GM19463 (cell line): ENCODE data around the gene NUB1.
A peak's percentile ranks its signal among the peaks of the same experiment; 100 is the strongest.
"Not testable (repeated sequence)": the region's sequence is repeated elsewhere in the genome, so short reads cannot be mapped to it uniquely, and the experiment has no call there.

Source experiments
- ATAC-seq: cut with Tn5 transposase; IDR thresholded peaks from one replicate; pipeline ENCODE4 v1.9.1; 2021; ENCODE audit warnings: mild to moderate bottlenecking, moderate library complexity; ENCODE audit not compliant: unreplicated experiment

NUB1 gene, protein sequence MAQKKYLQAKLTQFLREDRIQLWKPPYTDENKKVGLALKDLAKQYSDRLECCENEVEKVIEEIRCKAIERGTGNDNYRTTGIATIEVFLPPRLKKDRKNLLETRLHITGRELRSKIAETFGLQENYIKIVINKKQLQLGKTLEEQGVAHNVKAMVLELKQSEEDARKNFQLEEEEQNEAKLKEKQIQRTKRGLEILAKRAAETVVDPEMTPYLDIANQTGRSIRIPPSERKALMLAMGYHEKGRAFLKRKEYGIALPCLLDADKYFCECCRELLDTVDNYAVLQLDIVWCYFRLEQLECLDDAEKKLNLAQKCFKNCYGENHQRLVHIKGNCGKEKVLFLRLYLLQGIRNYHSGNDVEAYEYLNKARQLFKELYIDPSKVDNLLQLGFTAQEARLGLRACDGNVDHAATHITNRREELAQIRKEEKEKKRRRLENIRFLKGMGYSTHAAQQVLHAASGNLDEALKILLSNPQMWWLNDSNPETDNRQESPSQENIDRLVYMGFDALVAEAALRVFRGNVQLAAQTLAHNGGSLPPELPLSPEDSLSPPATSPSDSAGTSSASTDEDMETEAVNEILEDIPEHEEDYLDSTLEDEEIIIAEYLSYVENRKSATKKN

DNA sequence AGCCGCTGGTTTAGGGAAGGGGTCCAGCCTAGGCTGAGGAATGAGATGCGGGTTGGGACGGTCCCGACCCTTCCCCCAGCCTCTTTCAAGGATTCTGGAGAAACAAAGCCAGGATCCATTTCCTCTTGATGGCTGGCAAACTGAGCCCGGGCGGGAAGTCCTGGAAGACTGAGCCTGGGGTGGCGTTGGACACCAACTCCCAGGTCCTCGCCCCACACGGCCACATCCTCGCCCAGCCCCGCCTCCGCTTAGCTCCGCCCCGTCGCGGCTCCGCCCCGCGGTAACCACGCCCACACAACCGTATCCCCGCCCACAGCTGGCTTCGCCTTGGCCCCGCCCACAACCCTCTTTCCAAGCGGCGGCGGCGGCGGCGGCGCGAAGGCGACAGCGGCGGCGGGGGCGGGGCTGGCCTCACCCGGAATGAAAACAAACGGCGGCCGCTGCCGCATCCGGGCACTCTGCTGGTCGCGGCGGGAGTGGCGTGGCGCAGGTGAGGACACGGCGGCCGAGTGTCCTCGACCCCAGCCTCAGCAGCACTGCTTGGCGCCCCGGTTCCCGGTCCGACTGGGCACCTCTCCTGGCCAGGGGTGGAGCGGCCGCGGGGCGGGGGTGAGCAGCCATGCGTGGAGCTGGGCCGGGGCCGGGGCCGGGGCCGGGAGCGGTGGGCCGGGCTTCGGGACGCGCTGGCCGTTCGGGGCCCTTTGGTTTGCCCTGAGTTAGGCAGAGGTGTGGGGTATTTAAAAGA lies at the start of gene NUB1:
TSS of gene NUB1 (plus strand) at position 456 of the 745 bp plus-strand sequence. CDS start 3,538 bp downstream, outside the sequence.
- ATAC-seq, result peak; percentile 39

DNA sequence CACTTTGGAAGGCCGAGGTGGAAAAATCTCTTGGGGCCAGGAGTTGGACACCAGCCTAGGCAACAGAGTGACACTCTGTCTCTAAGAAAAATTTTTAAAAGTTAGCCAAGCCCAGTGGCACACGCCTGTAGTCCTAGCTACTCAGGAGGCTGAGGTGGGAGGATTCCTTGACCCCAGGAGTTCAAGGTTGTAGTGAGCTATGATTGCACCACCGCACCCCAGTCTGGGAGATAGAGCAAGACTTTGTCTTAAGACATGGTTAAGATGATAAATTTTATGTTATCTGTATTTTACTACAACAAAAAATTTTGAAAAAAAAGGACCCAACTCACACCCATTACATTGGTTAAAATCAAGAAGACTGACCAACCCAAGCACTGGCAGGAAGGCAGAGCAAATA lies 48.8 kb upstream of the NUB1 start:
- no peak for ATAC-seq

DNA sequence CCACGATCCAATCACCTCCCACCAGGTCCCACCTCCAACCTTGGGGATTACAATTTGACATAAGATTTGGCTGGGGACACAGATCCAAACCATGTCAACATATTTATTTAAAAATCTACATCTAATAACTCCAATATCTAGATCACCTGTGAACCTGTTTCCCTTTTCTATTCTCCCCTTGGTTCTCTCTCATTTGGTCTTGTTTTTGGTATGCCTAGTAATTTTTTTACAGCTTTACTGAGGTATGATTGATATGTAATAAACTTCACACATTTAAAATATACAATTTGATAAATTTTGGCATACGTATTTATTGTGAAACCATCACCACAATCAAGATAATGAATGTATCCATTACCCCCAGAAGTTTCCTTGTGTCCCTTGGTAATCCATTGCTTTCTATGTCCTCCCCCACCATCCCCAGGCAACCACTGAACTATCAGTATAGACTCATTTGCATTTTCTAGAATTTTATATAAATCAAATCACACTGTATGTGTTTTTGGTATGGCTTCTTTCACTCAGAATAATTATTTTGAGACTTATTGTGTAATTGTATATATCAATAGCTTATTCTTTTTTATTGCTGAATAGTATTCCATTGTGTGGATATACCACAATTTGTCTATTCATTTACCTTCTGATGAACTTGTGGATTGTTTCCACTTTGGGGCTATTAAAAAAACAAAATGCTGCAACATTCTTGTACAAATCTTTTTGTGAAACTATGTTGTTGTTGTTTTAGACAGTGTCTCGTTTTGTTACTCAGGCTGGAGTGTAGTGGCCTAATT lies 45.2 kb upstream of the NUB1 start:
- no peak for ATAC-seq

DNA sequence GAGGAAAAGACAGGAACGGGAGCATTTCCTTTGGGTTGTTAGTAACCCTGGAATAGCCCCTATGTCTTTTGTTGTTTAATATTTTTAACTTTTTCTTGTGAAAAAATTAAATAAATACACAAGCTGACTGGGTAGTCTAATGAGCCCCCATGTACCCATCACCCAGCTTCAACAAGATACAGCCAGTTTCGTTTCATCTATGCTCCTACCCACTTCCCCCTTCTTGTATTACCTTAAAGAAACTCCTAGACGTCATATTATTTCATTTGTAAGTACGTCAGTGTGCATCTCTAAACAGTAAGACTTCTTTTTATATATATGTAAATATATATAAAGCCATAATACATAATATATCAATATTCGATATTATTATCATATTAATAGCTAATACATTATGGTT lies 42.8 kb upstream of the NUB1 start:
- ATAC-seq, result no peak

DNA sequence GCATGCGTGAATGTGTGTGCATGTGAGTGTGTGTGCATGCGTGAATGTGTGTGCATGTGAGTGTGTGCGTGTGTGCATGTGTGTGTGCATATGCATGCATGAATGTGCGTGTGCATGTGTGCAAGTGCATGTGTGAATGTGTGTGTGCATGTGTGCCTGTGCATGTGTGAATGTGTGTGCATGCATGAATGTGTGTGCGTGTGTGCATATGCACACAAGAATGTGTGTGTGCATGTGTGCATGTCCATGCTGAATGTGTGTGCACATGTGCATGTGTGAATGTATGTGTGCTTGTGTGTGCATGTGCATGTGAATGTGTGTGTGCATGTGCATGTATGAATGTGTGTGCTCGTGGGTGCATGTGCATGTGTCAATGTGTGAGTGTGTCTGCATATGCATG lies 42.1 kb upstream of the NUB1 start:
- ATAC-seq, result no peak

DNA sequence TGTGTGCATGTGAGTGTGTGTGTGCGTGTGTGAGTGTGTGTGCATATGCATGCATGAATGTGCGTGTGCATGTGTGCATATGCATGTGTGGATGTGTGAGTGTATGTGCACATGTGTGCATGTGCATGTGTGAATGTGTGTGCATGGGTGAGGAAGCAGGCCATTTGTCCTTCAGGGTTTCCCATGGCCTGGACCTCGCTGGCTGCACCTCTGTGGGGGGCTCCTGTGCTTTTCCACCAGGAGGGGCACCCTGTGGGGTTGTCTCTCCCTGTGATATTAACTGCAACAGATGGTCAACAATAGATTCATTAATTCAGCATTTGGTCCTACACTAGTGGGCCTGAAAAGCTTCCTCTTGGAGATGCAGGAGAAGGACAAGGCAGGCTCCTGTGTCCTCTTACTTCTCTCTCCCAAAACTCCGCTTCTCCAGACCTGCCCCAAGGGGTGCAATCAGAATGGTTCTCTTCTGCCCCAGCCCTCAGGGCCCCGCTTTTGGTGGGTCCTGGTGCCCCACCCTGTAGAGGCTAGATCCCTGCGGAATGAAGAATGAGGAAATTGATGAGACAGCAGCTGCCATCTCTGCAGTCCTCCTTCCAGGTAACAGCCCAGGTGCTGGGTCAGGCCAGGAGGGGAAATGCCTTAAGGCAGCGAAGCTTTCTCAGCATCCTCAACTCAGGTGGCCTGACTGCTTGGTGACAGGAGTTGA lies 41.5 kb upstream of the NUB1 start:
- ATAC-seq, result no peak

DNA sequence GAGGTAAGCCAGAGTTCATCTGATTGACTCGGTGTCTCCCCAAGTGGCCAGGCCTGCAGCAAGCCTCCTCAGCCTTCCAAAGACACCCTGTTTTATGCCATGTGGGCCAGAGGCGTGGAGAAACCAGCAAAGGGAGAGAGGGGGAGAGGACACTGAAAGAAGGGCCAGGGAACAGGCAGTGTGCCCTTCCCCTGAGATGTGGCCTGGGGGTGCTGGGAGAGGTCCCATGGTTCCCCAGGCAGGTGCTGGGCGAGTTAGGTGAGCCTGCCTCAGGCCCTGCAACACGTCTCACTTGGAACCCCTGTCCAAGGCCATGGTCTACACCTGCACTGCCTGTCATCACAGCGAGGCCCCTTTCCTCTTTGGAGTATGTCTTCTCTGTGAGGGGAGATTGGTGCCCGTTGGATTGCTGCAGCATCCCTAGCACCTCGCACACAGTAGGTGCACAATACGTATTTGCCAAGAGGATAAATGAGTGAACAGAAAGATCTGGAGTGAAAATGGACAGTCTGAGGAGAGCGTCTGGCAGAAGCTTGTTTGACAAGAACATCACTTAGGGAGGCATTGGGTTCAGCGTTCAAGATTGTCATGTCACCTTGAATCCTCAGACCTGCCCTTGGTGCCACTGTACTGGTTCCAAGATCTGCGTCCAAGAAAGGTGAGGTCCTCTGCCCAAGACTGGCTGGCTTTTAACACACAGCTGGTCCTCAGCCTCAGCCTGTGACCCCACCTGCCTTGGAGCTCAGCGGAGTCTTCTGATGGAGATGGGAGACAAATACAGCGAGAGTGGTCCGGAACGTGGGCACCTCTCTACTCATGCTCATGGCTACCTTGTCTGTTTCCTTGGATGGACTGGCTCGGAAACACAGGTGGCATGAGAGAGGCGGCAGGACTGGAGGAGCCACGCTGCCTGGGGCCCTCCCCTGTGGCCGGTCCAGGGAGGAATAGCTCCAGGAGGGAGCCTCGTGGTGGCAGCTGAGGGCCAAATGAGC lies 39.8 kb upstream of the NUB1 start:
- ATAC-seq, result no peak

DNA sequence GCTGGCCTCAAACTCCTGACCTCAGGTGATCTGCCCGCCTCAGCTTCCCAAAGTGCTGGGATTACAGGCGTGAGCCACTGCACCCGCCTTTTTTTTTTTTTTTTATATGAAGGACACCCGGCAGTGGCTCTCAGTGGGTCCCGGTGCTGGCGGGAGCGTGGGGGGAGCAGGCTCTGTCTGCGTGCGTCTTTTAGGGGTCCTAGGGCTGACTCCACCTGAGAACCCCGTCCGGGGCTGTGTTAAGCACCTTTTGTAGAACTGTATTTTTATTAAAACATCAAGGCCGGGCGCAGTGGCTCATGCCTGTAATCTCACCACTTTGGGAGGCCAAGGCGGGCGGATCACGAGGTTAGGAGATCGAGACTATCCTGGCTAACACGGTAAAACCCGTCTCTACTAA lies 37.4 kb upstream of the NUB1 start:
- ATAC-seq, result not testable (repeated sequence)

DNA sequence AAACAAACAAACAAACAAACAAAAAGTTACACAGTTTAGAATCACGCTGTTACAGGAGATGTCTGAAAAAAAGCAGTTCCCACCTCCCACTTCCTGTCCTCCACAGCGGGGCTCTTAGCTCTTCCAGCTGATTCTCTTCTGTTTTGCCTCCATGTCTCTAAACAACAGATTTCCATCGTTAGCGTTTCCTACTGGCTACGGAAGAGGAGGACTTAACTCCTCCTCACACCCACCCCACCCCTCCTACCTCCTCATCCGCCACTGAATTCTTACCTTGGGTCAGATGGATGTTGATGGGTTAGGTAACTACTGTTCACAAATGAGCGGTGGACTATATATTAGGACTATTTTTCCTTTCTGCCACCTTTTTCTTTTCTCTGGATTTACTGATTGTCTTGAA lies 36.8 kb upstream of the NUB1 start:
- ATAC-seq, result no peak

DNA sequence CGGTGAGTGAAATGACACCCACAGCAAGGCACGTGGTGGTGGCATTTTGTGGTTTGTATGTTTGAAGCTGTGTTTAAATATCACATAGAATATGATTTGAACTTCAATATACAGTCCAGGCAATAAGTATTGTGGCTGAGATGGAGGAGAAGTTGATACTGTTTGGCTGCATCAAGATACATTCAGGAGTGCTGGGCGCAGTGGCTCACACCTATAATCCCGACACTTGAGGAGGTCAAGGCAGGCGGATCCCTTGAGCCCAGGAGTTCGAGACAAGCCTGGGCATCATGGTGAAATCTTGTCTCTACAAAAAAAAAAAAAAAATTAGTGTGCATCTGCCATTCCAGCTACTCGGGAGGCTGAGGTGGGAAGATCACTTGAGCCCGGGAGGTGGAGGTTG lies 35.2 kb upstream of the NUB1 start:
- ATAC-seq, result no peak

DNA sequence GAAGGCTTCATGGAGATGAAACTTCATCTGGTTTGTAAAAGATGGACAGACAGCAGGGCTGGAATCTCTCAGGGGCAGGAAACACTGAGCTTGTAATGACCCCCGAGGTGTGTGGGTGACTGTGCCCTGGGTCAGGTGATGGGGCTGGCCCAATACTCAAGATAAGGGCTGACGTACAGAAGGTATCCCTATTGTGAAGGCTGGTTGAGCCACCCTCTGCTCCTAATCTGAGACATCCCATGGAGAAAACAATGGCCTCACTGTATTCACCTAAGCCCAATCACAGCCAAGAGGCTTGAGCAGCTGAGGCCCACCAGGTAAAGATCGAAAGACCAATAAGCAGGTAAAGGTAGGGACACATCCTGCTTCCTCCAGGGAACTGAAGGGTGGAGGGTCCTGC lies 34.8 kb upstream of the NUB1 start:
- no peak for ATAC-seq

DNA sequence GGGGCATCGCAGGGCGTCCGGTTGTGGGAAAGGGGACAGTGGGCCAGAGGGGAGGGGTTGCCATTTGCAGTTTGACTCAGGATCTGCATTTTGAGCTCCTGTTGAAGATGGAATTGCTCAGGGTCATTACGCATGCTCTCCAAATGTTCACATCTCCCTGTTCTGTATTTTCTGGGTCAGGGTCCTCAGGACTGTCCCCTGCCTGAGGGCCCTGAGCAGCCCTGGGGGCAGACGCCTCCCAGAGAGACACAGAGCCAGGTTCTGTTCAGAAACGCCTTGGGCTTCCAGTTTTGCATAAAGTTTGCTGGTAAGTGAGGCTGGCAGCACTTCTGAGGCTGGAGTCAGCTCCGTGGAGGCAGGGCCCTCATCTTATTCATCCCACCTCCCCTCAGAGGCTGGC lies 34.1 kb upstream of the NUB1 start:
- no peak for ATAC-seq

DNA sequence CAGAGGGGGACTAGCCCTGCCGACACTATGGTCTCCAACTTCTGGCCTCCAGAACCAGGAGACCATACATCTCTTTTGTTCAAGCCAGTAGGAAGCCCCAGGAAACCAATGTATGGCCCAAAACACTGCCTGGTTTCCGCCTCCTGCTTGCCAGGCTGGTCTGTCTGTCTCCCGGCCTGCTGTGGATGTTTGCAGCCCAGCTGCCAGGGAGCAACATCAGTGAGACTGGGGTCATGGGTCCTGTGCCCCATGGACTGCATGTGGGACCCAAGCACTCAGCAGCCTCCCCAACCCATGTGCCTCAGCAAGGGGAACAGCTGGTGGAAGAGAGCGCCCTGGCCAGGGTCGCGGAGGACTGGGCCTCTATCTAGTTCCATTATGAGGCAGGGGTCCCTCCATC lies 33.4 kb upstream of the NUB1 start:
- ATAC-seq, result no peak

DNA sequence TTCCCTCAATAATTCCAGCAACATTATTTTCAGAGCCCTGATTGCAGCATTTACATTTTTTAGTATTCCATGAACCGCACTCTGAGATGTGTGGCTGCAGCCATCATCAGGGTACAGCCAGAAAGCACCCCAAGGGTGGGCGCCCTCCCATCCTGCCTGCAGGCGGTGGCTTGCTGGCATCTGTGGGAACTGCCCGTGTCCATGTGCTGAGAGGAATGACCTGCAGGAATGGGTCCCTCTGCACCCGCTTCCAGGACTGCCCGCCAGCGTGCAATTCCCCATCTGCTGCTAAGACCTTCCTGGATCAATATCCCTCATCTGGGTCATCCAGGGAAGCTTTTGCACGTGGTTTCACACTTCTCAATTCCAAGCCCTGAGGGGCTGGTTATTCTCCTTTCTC lies 32.8 kb upstream of the NUB1 start:
- no peak for ATAC-seq

DNA sequence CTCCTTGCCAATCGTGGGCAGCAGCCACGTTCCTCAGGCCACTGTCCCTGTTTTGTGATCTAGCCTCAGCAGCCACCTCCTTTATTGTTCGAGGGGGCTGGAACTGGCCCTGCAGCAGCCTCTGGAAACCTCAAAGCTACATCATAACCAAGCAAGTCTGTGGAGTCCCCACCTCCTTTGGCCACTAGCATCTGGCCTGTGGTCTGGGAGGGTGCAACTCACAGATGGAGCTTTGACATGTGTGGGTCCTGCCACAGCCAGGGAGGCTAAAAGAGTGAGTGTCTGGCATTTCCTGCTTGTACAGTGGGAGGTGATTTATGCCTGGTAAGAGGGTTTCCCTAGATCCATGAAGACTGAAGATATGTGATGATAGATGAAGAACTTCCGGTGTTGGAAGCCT lies 32.3 kb upstream of the NUB1 start:
- ATAC-seq, result no peak

DNA sequence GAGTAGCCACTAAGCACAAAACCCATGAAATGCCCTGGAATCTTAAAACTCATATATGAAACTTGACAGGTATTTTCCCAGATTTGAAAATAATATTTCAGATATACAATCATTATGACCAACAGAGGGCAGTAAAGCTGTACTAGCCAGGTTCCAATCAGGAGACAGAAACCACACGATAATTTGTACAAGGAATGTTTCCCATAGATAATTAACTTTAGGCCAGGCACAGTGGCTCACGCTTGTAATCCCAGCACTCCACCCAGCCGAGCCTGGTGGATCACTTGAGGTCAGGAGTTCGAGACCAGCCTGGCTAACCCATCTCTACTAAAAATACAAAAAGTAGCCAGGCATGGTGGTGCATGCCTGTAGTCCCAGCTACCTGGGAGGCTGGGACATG lies 31.0 kb upstream of the NUB1 start:
- no peak for ATAC-seq

DNA sequence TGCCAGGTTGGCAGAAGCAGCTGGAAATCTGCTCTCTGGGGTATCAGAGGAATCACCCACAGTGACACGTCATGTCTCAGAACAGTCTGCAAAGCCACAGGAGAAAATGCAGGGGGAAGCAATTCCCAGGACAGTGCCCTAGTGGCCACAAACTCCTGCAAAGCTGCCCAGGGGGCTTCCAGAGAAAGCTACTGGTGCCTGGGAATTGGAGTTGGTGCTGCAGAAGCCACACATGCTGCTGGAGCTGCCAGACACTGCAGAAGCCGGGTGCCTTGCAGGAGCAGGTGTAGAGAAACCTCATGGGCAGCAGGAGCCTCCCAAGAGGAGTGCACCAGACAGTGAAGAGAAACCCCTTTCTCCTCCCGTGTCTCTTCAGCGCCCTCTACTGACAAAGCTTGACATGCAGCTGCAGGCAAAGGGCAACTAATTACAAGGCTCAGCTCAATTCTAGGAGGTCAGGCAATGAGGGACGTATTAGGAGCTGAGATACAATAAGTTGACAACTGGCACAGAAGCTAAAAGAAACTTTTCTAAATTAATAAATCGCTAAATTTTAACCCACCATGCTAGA lies 30.2 kb upstream of the NUB1 start:
- ATAC-seq, result no peak

DNA sequence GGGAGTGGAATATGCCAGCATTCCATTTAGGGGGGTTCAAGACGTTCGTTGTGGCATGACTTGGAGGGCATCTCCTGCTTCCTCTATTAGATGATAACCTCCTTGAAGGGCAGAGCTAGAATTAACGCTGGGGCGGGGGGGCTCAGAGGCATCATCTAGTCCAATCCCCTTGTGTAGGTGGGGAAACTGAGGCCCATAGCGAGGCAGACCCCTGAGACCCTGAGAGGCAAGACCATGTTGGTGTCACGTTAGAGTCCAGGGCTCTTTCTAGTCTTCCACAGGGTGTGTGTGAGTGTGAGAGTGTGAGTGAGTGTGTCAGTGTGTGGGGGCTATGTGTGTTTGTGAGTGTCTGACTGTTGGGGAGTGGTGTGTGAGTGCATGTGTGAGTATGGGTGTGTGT lies 29.3 kb upstream of the NUB1 start:
- ATAC-seq, result no peak
